Adrenal gland (tissue), 12 donors: ENCODE data around the gene CLIP1. TPM values are rescaled to one million over a fixed set of nuclear protein-coding genes. Genes with fewer than 3 reads are reported as not detected.

Experiments
- DNase-seq, 7 donors: peaks; one replicate each; pipeline ENCODE4 v3.0.0-alpha.2; 2019 to 2020
- H3K27ac ChIP-seq, 5 donors: fragments of 200-600 bp; sonication (generic) in 4 of 5; 1 replicate in 3 of 5; 2 replicates in 2 of 5; pipeline versions ENCODE4 v1.5.1 to v1.8.0; 2016 to 2020; ENCODE audit warnings: mild to moderate bottlenecking in 1 of 5
- H3K27me3 ChIP-seq: fragments of 200-600 bp; 2 replicates; pipeline ENCODE4 v1.8.0; 2021
- H3K36me3 ChIP-seq, 2 donors: fragments of 200-600 bp; replicated peaks in 1 of 2; 1 replicate in 1 of 2; 2 replicates in 1 of 2; pipeline versions ENCODE4 v1.5.1 to v1.8.0; 2018 to 2022
- H3K4me1 ChIP-seq, 2 donors: fragments of 200-600 bp; replicated peaks in 1 of 2; 1 replicate in 1 of 2; 2 replicates in 1 of 2; pipeline versions ENCODE4 v1.5.1 to v1.8.0; 2018 to 2021
- H3K4me3 ChIP-seq, 4 donors: fragments of 200-600 bp; sonication (generic) in 3 of 4; one replicate each; pipeline ENCODE4 v1.5.1; 2016 to 2018
- H3K9me3 ChIP-seq, 3 donors: fragments of 200-600 bp; sonication (generic) in 1 of 3; replicated peaks in 1 of 3; 1 replicate in 2 of 3; 2 replicates in 1 of 3; pipeline versions ENCODE4 v1.5.1 to v1.8.0; 2016 to 2021
- CTCF ChIP-seq, 6 experiments: fragments of 450-650 bp in 4 of 6; fragments of 200-600 bp in 2 of 6; sonication (generic) in 1 of 6; IDR thresholded peaks; 1 replicate in 5 of 6; 2 replicates in 1 of 6; pipeline versions ENCODE4 v1.5.1 to v1.8.0; 2016 to 2021; ENCODE audit warnings: antibody characterized with exemption in 6 of 6, mild to moderate bottlenecking in 2 of 6, moderate library complexity in 1 of 6
- POLR2A ChIP-seq, 2 donors: fragments of 450-650 bp; IDR thresholded peaks; one replicate each; pipeline ENCODE4 v1.6.1; 2017; ENCODE audit warnings: antibody characterized with exemption in 2 of 2, mild to moderate bottlenecking in 2 of 2, moderate library complexity in 1 of 2
- WGBS, 4 donors: extraction: QIAGEN DNeasy Blood & Tissue Kit in 2 of 4; methylation state at CpG; one replicate each; pipeline versions ENCODE4 v1.1.5 to v1.1.7; 2013 to 2017; 5-methylcytosine and 5-hydroxymethylcytosine counted together
- intact Hi-C, 2 donors: fragments of 100-400 bp; cut with DNase I; formaldehyde crosslinking; loops; one replicate each; pipeline versions ENCODE4 v1.14.1 to v1.15.0; 2022 to 2023
- polyA plus RNA-seq, 3 donors: library from polyadenylated mRNA; stranded (reverse); fragments of 200-250 nt in 2 of 3; fragments of 350-450 nt in 1 of 3; fragmentation: Illumina TruSeq in 1 of 3; extraction: RNeasy Lipid Tissue Mini Kit (QIAGEN cat#74804) in 1 of 3; gene quantifications; one replicate each; pipeline ENCODE4 v1.2.3, GENCODE V29; 2013 to 2014
- total RNA-seq, 9 donors: library from RNA; depleted of rRNA in 4 of 9; stranded (reverse); fragments of >200 nt in 4 of 9; fragments of 120-200 nt in 1 of 9; fragmentation: NEBNext Ultra II Directional in 1 of 9; extraction: Animal tissue kit (Norgen Biotek cat#: 25700) in 1 of 9; gene quantifications; one replicate each; pipeline versions ENCODE4 v1.1.0 to v1.2.4, GENCODE V29; 2013 to 2023
- donor health status: healthy with polysubstance abuse.
- donor health status: Bipolar disorder and iron deficiency.
- donor health status: DM: yes; HTN: yes; CAD: no.
- donor health status: DM: no; HTN: no; CAD: no.
- donor health status: DM: no; HTN: no; CAD: no.
- donor health status: DM: yes; HTN: yes; CAD: no.

The CLIP1 gene
- total and polyA plus RNA-seq, 12 donors = 22.8 to 134 (median 88.9) TPM

GRCh38 chr12:122392411-122392810 lies 30.1 kb downstream of the CLIP1 start:
- 92 to 97% (median 94%) methylated on average over 5 of the region's 5 CpGs for WGBS, 4 donors
- Histone ChIP-seq H3K27me3 (no peaks in the 10 kb centered on the region), H3K27ac (no peak overlapping the region), H3K9me3 (no peaks in the 10 kb centered on the region), H3K4me3 (no peak overlapping the region), H3K36me3 (no peaks in the 10 kb centered on the region), H3K4me1 (no peaks in the 10 kb centered on the region)
- intact Hi-C loops = no loop called here
- no peak for TF ChIP-seq CTCF (IDR thresholded peaks at IDR 0.05)
- no peak for TF ChIP-seq POLR2A (IDR thresholded peaks at IDR 0.05)
- no peak for DNase-seq

- Histone ChIP-seq H3K4me3 (no peak overlapping the region), H3K27me3 (no peaks in the 10 kb centered on the region), H3K36me3 (no peaks in the 10 kb centered on the region), H3K27ac (no peak overlapping the region), H3K4me1 (no peaks in the 10 kb centered on the region), H3K9me3 (no peaks in the 10 kb centered on the region)
- DNase-seq = no peak
- intact Hi-C loops = no loop called here
- TF ChIP-seq CTCF (IDR thresholded peaks at IDR 0.05) (no peak), POLR2A (IDR thresholded peaks at IDR 0.05) (no peak)
- WGBS, 4 donors = 89 to 95% (median 93%) methylated on average over 7 of the region's 7 CpGs
Observed at GRCh38 chr12:122389677-122390076, 32.8 kb downstream of the CLIP1 start.

GRCh38 chr12:122387887-122388286 lies 34.6 kb downstream of the CLIP1 start:
- DNase-seq = no peak
- TF ChIP-seq CTCF (IDR thresholded peaks at IDR 0.05) = no peak
- no peak for TF ChIP-seq POLR2A (IDR thresholded peaks at IDR 0.05)
- Histone ChIP-seq H3K27ac (no peak overlapping the region), H3K9me3 (no peaks in the 10 kb centered on the region), H3K36me3 (no peaks in the 10 kb centered on the region), H3K27me3 (no peaks in the 10 kb centered on the region), H3K4me1 (no peaks in the 10 kb centered on the region), H3K4me3 (no peak overlapping the region)
- 92 to 94% (median 93%) methylated on average over 6 of the region's 6 CpGs for WGBS, 4 donors
- intact Hi-C loops = no loop called here

- no peak for DNase-seq
- H3K4me1 ChIP-seq = no peaks in the 10 kb centered on the region
- no peaks in the 10 kb centered on the region for H3K9me3 ChIP-seq
- intact Hi-C loops = no loop called here
- H3K4me3 ChIP-seq = no peak overlapping the region
- H3K36me3 ChIP-seq = peaks cover 0 to 3% of the 10 kb centered on the region in 2 donors
- no peaks in the 10 kb centered on the region for H3K27me3 ChIP-seq
- no peak overlapping the region for H3K27ac ChIP-seq
- TF ChIP-seq CTCF (IDR thresholded peaks at IDR 0.05) (no peak), POLR2A (IDR thresholded peaks at IDR 0.05) (no peak)
- 92 to 94% (median 93%) methylated on average over 13 of the region's 13 CpGs for WGBS, 4 donors
Observed at GRCh38 chr12:122385171-122386016, 37.1 kb downstream of the CLIP1 start.
